HL-60/S4 treated with retinoic acid at 250 ng/mL for 4 days and 3 days (cell line): ENCODE results near the gene ELMOD3.

ENCODE experiments used
- in situ Hi-C: fragments of 300-500 bp; cut with MboI; formaldehyde crosslinking; loops from 2 replicates; pipeline ENCODE4 v1.7.0; 2022; ENCODE audit warnings: low sequenced_read_pairs

The ELMOD3 gene

DNA sequence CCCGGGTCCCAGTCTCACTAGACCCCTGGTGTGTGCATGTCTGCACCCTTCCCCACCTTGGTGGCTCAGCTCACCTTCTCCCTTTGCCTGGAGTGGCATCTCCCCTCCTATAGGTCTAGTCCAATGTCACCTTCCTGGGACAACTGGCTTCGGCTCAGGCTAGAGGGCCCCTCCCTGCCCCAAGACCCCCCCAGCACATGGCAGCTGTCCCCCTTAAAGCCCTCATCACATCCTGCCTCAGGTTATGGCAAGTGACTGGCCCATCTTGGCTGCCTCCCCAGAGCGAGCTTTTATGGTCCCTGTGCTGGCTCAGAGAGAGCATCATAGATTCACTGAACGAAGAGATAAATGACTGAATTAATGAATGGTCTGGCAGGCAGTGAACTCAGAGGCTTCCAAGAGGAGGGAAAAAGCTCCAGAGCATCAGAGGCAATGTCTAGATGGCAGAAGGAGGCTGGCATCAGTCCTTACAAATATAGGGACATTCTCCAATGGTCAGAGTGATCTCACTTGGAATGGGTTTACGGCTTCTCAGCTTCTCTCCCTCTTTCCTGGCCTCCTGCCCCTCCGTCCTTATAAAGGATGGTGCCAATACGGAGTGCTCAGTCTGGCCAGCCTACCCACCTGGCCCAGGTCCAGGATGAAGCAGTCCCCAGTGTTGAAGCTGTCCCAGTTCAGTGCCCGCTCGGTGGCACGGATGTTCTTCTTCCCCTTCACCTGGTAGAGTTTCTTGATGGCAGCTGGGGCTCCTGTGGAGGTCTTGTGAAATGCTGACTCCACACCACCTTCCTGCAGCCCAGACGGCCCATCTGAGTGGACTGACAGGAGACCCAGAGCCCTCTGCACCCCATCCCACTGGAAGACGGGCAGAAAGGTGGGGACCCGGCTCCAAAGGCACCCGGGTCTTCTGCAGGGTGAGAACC, 46.2 kb downstream of the ELMOD3 start:
- in situ Hi-C loops: loop anchor here (25.0 kb wide), 1 partner anchor 411 kb away; no protein-coding TSS in a partner anchor

DNA sequence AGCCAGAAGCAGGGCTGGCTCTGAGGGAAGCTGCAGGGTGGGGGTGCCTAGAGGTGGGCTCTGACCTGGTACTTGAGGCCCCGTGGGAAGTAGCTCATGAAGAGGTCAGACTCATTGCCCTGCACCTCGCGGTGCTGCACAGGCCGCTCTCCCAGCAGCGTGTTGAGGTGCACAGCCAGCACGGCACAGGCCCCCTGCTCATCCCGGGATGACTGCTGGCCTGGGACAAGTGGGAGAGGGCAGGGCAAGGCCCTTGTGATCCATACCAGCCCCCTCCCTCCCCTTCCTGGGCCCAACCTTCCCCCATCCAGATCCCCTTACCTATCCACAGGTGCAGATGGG, 46.9 kb downstream of the ELMOD3 start:
- in situ Hi-C loops: loop anchor here (25.0 kb wide), 1 partner anchor 411 kb away; no protein-coding TSS in a partner anchor

DNA sequence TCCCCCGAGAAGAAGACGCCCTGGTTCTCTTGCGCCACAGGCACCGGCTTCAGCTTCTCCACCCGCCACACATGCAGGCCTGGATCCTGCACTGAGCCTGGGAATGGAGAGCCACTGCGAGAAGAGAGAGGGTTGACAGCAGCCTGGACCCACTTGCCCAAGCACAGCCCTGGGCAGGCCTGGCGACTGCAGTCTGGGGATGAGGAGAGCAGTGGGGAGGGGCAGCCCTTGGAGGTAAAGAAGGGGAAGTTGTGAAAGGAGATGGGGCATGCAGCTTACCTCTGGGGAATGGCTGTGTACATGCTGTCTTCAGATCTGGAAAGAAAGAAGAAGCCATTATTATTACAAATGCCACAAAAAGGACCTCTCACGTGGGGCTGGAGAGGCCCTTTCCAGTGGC, 47.3 kb downstream of the ELMOD3 start:
- in situ Hi-C loops: loop anchor here (25.0 kb wide), 1 partner anchor 410 kb away; no protein-coding TSS in a partner anchor

DNA sequence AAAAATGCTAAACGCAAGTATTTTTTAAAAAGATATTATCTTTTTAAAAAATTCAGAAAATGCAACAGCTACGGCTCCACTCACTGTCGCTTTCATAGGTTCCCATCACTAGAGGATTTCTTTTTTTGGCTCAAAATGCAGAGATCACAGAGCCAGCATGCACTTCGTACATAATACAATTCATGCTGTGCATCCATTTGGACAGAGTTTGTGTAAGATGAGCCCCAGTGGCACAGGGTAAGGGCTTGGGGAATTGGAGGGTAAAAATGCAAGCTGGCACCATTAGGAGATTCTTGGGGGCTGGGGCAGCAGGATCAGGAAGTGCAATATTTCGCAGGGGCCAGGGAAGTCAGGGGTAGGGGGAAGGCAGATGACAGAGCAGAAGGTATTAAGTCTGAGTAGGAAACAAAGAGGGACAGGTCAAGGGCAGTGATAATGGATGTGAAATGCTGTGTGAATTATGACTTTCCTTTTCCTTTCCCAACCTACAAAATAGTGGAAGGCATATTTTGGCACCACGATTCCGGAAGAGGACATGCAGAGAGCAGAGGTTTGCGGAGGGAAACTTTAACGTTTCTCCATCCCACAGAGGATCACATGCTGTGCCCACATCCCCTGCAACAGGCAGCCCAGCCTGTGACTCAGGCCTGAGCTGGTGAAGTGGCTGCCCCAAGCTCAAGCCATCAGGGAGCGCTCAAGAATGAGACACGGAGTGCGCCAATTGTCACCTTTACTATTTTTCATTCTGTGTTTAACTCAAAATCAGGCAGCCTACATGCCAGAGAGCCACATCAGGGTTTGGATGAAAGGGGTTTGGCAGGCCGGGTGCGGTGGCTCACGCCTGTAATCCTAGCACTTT, 50.9 kb downstream of the ELMOD3 start:
- in situ Hi-C loops: loop anchor here (25.0 kb wide), 1 partner anchor 407 kb away; no protein-coding TSS in a partner anchor

DNA sequence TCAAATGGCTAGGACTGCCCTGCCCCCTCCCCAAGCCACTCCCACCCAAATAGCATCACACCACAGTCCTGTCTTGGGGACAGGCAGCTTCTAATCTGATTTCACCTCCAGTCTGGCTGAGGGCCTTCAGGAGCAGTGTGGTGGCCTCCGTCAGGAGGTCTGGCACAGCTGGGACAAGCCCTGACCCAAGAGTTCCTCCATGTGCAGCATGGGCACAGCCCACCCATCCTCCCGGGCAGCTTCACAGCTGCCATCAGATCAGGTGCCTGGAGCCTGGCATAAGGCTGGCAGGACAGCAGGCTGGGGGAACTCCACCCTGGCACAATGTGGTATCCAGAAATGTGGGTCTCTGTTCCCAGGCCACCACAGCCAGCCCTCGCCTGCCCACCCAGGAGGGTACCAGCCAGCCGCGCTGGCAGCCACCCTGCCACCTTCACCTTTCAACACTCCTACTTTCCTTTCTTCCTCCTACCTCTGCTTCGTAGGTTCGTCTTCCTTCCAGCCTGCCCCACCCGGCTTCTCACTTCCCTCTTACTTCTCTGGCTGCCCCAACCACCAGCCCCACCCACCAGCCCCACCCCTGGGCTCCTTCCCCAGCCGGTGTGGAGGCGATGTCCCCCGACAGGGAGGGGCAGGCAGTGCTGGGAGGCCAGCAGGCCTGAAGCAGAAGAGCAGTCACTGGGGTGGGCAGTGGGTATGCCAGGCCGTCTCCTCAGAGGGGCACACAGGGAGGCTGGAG, 55.4 kb downstream of the ELMOD3 start, which contains the start of gene CAPG:
Gene CAPG (minus strand): TSS at position 522 of the 739 bp plus-strand sequence. CDS start 8,221 bp downstream, outside the sequence.
- in situ Hi-C loops: loop anchor here (25.0 kb wide), 1 partner anchor 402 kb away; no protein-coding TSS in a partner anchor

DNA sequence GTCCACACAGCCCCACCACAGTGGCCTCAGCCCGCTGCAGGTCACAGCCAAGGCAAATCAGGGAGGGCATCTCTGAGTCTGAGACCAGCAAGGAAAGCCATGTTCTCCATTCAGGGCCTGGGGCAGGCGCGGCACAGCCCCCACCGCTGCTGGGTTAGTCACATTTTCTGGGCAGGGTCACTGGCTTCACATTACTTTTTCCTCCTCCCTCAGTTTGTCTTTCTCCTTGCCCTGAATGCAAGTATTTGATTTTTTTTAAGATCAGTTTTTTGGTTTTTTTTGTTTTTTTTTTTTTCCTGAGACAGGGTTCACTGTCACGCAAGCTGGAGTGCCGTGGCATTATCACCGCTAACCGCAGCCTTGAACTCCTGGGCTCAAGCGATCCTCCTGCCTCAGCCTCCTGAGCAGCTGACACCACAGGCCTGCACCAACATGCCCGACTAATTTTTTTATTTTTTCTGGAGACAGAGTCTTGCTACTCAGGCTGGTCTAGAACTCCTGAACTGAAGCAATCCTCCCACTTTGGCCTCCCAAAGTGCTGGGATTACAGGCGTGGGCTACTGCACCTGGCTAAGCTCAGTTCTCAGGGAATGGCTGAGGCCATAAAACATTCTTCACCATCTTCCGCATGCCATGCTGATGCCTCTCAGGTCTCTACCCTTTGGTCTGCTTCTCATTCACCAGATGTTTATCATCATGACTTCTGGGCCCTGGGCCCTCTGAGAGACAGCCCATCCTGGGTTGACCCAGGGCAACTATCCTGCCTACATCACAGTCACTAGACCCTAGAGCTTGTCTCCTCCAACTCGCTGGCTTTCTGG, 56.2 kb downstream of the ELMOD3 start:
- in situ Hi-C loops: loop anchor here (25.0 kb wide), 1 partner anchor 402 kb away; no protein-coding TSS in a partner anchor

DNA sequence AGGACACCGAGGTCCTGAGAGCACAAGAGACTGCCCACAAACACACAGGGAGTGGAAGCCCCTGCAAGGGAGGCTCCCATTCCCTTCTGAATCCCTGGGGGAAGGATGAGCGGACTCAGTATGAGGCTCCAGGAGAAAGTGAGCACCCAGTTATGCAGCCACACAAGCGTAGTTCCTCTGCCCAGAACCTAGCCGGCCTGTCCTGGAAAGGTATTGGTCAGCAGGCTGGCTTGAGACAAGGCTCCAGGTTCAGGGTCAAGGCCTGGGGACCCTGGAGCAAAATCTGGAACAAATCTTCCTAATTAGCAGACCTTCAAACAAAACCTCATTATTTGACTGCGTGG, 56.8 kb downstream of the ELMOD3 start:
- in situ Hi-C loops: loop anchor here (25.0 kb wide), 1 partner anchor 401 kb away; no protein-coding TSS in a partner anchor

DNA sequence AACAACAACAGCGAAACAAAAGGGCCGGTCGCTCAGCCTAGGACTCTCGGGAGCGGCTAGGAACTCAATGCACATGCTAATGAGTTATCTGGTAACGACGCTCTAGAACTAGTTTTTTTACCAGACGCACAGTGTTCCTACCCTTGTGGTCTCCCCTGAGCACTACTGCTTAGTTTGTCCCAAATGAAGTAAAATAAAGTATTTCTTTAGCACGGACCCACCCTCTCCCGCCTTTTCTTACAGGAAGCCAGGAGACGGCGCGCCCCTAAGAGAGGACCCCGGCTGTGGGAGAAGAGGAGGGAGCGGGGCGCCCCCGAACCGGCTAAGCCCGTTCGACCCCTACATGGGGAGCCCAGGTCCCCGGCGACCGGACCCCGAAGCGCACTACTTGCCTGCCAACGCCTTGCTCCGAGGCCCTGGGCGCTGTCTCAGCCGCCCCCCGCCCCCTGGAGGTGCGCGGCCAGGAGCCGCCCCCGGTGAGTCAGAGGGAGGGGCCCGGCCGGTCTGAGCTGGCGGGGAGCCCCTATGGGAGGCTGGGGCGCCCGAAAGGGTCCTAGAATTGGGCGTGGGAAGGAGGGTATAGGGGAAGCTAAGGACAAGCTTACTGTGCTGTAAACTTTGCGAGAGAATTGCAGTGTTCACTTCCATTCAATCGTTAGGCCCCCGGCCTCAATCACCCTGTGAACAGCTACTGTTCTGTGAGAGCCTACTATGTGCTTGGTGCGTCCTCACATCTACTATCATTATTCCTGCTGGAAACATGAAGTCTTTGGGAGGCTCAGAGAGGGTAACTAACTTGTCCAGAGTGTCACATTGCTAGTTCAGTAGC, 59.2 kb downstream of the ELMOD3 start:
- in situ Hi-C loops: loop anchor here (25.0 kb wide), 1 partner anchor 398 kb away; no protein-coding TSS in a partner anchor

DNA sequence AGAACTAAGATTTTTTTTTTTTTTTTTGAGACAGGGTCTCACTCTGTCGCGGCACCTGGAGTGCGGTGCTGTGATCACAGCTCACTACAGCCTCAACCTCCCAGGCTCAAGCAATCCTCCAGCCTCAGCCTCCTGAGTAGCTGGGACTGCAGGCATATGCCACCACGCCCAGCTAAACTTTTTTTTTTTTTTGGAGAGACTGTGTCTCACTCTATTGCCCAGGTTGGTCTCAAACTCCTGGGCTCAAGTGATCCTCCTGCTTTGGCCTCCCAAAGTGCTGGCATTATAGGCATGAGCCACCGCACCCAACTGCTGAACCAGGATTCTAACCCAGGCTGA, 59.8 kb downstream of the ELMOD3 start:
- in situ Hi-C loops: loop anchor here (25.0 kb wide), 1 partner anchor 398 kb away; no protein-coding TSS in a partner anchor

DNA sequence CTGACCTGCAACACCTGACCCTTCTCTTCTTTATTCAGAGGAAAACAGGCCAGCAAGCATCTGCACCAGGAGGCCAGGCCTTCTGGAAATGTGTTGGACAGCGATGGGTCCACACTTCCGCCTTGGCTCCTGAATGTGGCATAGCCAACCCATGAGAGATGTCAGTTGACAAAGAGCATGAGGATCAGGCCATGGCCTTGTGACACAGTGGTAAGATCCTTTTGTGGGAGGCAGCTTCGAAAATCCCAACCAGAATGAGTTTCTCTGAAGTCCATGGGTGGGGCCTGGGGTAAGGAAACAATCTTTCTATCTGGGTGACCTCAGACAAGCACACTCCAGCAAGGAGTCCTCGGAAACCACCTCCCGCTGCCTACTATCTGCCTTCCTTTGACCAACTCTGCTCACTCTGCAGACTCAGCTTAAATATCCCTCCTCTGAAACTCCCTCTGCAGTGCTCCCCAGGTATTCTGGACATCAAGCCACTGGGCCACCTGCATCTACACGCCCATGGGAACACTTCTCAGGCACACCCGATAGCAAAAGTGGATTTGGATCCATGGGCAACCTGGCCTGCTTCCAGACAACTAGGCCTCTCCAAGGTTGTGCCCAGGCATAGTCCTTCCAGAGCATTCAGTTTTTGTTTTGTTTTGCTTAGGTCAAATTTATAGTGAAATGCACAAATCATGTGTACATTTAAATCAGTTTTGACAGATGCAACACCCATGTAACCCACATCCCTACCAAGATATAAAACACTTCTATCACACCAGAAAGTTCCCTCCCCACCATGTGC, 60.4 kb downstream of the ELMOD3 start:
- in situ Hi-C loops: loop anchor here (5.0 to 25.0 kb wide), 2 partner anchors 137 to 397 kb away; no protein-coding TSS in a partner anchor

DNA sequence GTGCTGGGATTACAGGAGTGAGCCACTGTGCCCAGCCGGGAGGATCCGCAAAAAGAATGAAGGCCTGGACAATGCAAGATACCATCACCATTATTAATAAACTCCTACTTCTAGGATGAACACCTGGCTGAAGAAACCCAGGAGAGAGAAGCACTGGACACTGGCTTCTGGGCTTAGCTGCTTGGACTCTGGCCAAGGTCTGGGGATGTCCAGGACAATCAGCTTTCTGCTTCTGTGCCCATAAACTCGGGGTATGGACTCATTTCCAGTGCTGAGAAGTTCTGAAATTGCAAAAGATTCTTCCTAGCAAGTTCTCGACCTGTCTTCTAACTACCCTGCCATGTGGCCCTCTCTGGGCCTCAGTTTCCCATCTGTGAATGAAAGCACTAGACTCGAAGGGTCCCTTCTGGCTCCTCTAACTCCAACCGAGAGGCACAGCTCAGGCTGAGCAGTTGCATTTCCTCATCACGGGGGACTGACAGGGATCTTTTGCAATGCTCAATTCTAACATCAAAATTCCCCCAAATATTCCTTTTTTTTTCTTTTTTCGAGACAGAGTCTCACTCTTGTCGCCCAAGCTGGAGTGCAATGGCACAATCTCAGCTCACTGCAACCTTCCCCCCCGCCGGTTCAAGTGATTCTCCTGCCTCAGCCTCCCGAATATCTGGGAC, 61.5 kb downstream of the ELMOD3 start:
- in situ Hi-C loops: loop anchor here (5.0 to 25.0 kb wide), 2 partner anchors 136 to 396 kb away; no protein-coding TSS in a partner anchor

DNA sequence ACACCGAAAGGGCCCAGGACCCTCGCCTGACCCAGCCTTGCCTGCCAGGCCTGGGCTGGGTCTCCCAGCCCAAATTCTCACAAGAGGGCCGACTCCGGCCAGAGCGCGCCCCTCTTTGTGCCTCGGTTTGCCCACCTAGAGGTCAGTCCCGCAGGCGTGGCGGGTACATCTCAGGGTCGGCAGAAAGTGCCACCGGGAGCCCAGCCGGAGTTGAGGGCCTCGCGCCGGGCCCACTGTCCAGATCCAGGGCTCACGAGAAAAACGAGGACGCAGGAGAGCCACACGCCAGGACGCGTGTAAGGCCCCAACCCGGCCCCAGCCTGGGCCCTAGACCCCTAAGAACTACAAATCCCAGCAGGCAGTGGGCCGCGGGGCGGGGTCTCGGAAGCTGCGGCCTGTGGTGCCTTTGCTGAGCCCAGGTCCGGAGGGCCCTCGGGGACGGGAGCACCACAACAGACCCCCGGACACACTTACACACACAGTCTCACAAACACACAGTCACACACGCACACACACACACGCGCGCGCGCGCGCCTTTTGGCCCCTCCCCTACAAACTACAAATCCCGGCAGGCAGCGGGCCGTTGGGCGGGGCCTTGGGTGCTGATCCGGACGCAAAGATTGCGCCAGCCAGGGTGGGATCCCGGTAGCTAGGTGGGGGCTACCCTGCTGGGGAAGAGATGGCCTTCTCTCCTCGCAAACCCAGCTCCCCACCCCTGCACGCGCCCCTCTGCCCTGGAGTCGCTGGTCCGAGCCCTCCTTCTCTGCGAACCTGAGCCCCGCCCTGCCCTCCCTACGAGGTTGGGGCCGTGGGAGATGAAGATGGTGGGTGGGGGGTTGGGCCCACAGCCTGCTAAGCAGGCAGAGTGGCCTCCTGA, 63.8 kb downstream of the ELMOD3 start, which contains the start of gene SH2D6:
Gene SH2D6 (plus strand): TSS at position 583 of the 877 bp plus-strand sequence. CDS start 10,752 bp downstream, outside the sequence.
- in situ Hi-C loops: loop anchor here (5.0 to 25.0 kb wide), 2 partner anchors 134 to 394 kb away; no protein-coding TSS in a partner anchor

DNA sequence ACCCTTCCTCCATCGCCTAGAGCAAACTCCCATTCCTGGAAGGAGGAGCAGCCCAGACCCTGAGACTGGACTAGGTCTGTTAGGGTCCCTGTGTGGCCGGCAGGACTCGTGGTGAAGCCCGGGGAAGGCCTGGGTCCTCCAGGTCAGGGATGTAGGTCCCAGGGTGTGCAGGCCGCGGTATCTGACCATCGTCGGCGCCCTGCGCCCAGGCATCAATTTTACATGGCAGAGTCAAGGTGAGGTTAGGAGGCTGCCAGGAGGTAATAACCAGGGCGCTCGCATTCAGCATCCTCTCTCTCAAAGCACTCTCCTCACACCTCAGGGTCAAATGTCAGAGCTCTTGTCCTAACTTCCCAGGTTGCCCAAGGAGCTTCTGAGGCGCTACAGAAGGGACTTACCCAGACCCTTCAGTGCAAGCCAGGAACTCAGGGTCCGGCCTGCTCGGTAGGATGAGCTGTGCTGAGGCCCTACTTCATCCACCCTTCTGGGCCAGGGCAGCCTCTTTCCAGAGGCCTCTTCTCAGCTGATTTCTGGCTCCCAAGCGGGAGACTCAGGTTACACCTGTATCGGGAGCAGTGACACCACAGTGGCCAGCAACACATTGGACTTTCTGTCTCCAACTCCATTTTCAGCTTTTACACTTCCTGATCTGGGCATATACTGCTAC, 64.6 kb downstream of the ELMOD3 start:
- in situ Hi-C loops: loop anchor here (5.0 to 25.0 kb wide), 2 partner anchors 133 to 393 kb away; no protein-coding TSS in a partner anchor

DNA sequence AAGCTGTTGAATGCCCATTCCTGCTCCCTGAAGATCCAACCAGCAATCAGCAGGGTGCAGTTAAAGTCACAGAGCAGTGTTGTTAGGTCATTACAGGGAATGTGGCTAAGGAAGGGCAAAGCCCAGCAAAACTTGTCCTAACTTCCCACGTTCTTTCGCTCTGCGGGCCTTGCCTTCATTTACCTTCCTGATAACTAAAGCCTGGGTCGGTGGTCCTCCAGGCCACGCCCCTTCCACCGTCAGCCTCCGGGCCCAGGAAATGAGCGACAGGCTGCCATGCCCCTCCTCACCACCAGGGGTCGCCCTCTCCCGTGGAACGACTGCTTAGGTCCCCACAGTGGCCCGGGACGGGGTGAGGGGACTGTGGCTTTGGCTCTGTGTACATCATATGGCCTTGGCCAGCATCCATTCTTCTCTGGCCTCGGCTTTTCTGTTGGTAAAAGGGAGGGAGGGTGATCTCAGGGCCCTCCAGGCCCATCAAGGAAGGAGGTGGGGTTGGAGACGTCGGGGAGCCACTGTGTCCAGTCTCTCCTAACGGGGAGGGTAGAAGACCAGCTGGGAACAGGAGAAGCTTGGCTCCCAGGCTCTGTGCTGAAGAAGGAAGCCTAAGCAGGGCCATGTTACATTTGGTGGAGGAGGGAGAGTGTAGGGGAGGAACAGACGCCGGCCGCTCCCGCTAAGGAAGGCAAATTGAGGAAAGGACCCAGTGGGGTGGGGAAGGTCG, 66.1 kb downstream of the ELMOD3 start:
- in situ Hi-C loops: loop anchor here (25.0 kb wide), 1 partner anchor 392 kb away; no protein-coding TSS in a partner anchor
